HepG2 (cell line): Measurements from ENCODE around the gene KIF17. TPM values are rescaled to one million over a fixed set of nuclear protein-coding genes. Genes with fewer than 3 reads are reported as not detected.

ENCODE experiments used
- DMAP1 ChIP-seq: IDR thresholded peaks from 2 replicates; pipeline ENCODE4 v1.6.1; 2016
- FOXA1 ChIP-seq, 2 experiments: fragments of 450-650 bp in 1 of 2; sonication (generic) in 1 of 2; formaldehyde crosslinking in 1 of 2; IDR thresholded peaks; 2 replicates each; pipeline versions ENCODE4 v1.4.0 to v1.6.1; 2016 to 2020; ENCODE audit warnings: missing genetic modification reagents in 1 of 2
- GATAD1 ChIP-seq: IDR thresholded peaks from 2 replicates; pipeline ENCODE4 v1.6.1; 2016; ENCODE audit warnings: missing genetic modification reagents, missing compliant biosample characterization
- HBP1 ChIP-seq: IDR thresholded peaks from 2 replicates; pipeline ENCODE4 v1.6.1; 2016; ENCODE audit warnings: low read depth, control low read depth
- HNF4G ChIP-seq, 2 experiments: sonication (generic) in 1 of 2; formaldehyde crosslinking in 1 of 2; IDR thresholded peaks; 2 replicates each; pipeline versions ENCODE4 v1.4.0 to v1.6.1; 2011 to 2020; ENCODE audit warnings: borderline replicate concordance in 2 of 2, low read depth in 2 of 2, mild to moderate bottlenecking in 2 of 2, low read length in 1 of 2, missing genetic modification reagents in 1 of 2, moderate library complexity in 1 of 2
- ISL2 ChIP-seq: sonication (generic); formaldehyde crosslinking; IDR thresholded peaks from 2 replicates; pipeline ENCODE4 v1.5.0; 2020; ENCODE audit warnings: missing genetic modification reagents
- JARID2 ChIP-seq: sonication (generic); formaldehyde crosslinking; IDR thresholded peaks from 2 replicates; pipeline ENCODE4 v1.8.1; 2023; ENCODE audit warnings: missing genetic modification reagents, inconsistent platforms; ENCODE audit not compliant: insufficient replicate concordance
- KAT2B ChIP-seq: fragments of 150-350 bp; IDR thresholded peaks from 2 replicates; pipeline ENCODE4 v1.6.1; 2014; ENCODE audit warnings: low read depth, low read length, borderline replicate concordance
- MAF1 ChIP-seq: sonication (generic); formaldehyde crosslinking; IDR thresholded peaks from 2 replicates; pipeline ENCODE4 v1.5.0; 2020; ENCODE audit warnings: missing genetic modification reagents, borderline replicate concordance
- NFRKB ChIP-seq: fragments of 450-650 bp; IDR thresholded peaks from 2 replicates; pipeline ENCODE4 v1.6.1; 2017
- NFYB ChIP-seq: sonication (generic); formaldehyde crosslinking; IDR thresholded peaks from 2 replicates; pipeline ENCODE4 v1.4.0; 2020; ENCODE audit warnings: missing genetic modification reagents
- POLR2G ChIP-seq: fragments of 200-400 bp; formaldehyde crosslinking; IDR thresholded peaks from 2 replicates; pipeline ENCODE4 v1.6.1; 2018; ENCODE audit warnings: mild to moderate bottlenecking, low read depth, low read length, moderate library complexity
- SNAPC5 ChIP-seq: sonication (generic); formaldehyde crosslinking; IDR thresholded peaks from 2 replicates; pipeline ENCODE4 v1.8.1; 2023; ENCODE audit warnings: mild to moderate bottlenecking, missing genetic modification reagents, borderline replicate concordance
- SRSF4 ChIP-seq: fragments of 200-400 bp; formaldehyde crosslinking; IDR thresholded peaks from one replicate; pipeline ENCODE4 v1.6.1; 2018; ENCODE audit warnings: mild to moderate bottlenecking, low read depth, low read length, moderate library complexity; ENCODE audit not compliant: poor library complexity, severe bottlenecking
- TEF ChIP-seq: sonication (generic); formaldehyde crosslinking; IDR thresholded peaks from 2 replicates; pipeline ENCODE4 v1.5.0; 2020; ENCODE audit warnings: missing genetic modification reagents
- TRIM22 ChIP-seq: fragments of 450-650 bp; IDR thresholded peaks from 2 replicates; pipeline ENCODE4 v1.6.1; 2017
- ZBTB20 ChIP-seq: sonication (generic); formaldehyde crosslinking; IDR thresholded peaks from 2 replicates; pipeline ENCODE4 v1.8.1; 2023; ENCODE audit warnings: missing genetic modification reagents, low read depth, mild to moderate bottlenecking, borderline replicate concordance
- ZBTB7A ChIP-seq: sonication (generic); formaldehyde crosslinking; IDR thresholded peaks from 2 replicates; pipeline ENCODE4 v1.8.0; 2022; ENCODE audit warnings: mild to moderate bottlenecking, missing genetic modification reagents
- ZC3H4 ChIP-seq: sonication (generic); formaldehyde crosslinking; IDR thresholded peaks from 2 replicates; pipeline ENCODE4 v1.4.0; 2020; ENCODE audit warnings: missing genetic modification reagents, borderline replicate concordance
- ZNF20 ChIP-seq: sonication (generic); formaldehyde crosslinking; IDR thresholded peaks from 2 replicates; pipeline ENCODE4 v1.4.0; 2020; ENCODE audit warnings: mild to moderate bottlenecking, moderate library complexity, missing genetic modification reagents
- ZNF329 ChIP-seq: sonication (generic); formaldehyde crosslinking; IDR thresholded peaks from 2 replicates; pipeline ENCODE4 v1.9.0; 2021; ENCODE audit warnings: low read depth, mild to moderate bottlenecking, missing genetic modification reagents
- ZNF451 ChIP-seq: sonication (generic); formaldehyde crosslinking; IDR thresholded peaks from 2 replicates; pipeline ENCODE4 v1.5.0; 2020; ENCODE audit warnings: mild to moderate bottlenecking, missing genetic modification reagents
- ZNF512 ChIP-seq: sonication (generic); formaldehyde crosslinking; IDR thresholded peaks from 2 replicates; pipeline ENCODE4 v1.4.0; 2020; ENCODE audit warnings: mild to moderate bottlenecking, missing genetic modification reagents
- ZNF644 ChIP-seq: IDR thresholded peaks from 2 replicates; pipeline ENCODE4 v1.6.1; 2016; ENCODE audit warnings: low read depth
- ZNF678 ChIP-seq: sonication (generic); formaldehyde crosslinking; IDR thresholded peaks from 2 replicates; pipeline ENCODE4 v1.4.0; 2020; ENCODE audit warnings: mild to moderate bottlenecking, missing genetic modification reagents
- ZNF883 ChIP-seq: sonication (generic); formaldehyde crosslinking; IDR thresholded peaks from 2 replicates; pipeline ENCODE4 v1.5.1; 2020; ENCODE audit warnings: mild to moderate bottlenecking, missing genetic modification reagents; ENCODE audit errors: not compliant biosample characterization
- polyA plus RNA-seq, 8 experiments: library from polyadenylated mRNA; depleted of rRNA in 3 of 8; stranded (reverse) in 7 of 8; unstranded in 1 of 8; fragments of >200 nt; fragmentation: Illumina TruSeq in 4 of 8; extraction: Trizol in 4 of 8; gene quantifications; 2 replicates each; pipeline versions ENCODE4 v1.2.1 to v1.2.3, GENCODE V29; 2011 to 2016; ENCODE audit warnings: low read depth in 4 of 8, missing spikeins in 1 of 8, mixed read lengths in 1 of 8; ENCODE audit not compliant: insufficient read depth in 1 of 8
- total RNA-seq, 5 experiments: library from RNA; depleted of rRNA; stranded (reverse); fragments of >200 nt; fragmentation: Illumina TruSeq; extraction: Trizol; gene quantifications; 2 replicates each; pipeline ENCODE4 v1.2.3, GENCODE V29; 2016; ENCODE audit warnings: low read depth in 1 of 5

KIF17 gene
- total and polyA plus RNA-seq, 2 of the 13 experiments (the other 11 are each of a cell fraction or from before 2014, with no cell fraction given) = 0.24 to 0.44 TPM

- no peak for TF ChIP-seq SRSF4
- no peak for TF ChIP-seq ZC3H4
- no peak for TF ChIP-seq NFRKB
- TF ChIP-seq JARID2 (CRISPR knock-in tag) = no peak
- no peak for TF ChIP-seq HBP1
- TF ChIP-seq ZNF678 (CRISPR knock-in tag) = no peak
- 0 out of 2 replicates have a peak, but pooled peaks have one; percentile 30 for TF ChIP-seq HNF4G (IDR thresholded peaks at IDR 0.05; ENCODE audit: borderline replicate concordance, low read depth, low read length)
- no peak for TF ChIP-seq HNF4G (CRISPR knock-in tag; IDR thresholded peaks at IDR 0.05; ENCODE audit: borderline replicate concordance, low read depth)
- TF ChIP-seq KAT2B = no peak
- no peak for TF ChIP-seq ZNF883 (CRISPR knock-in tag)
- peak; percentile 61 for TF ChIP-seq DMAP1 (CRISPR knock-in tag)
- TF ChIP-seq TEF (CRISPR knock-in tag) = no peak
- no peak for TF ChIP-seq ISL2
- no peak for TF ChIP-seq ZNF20
- TF ChIP-seq ZBTB20 (CRISPR knock-in tag) = peak; percentile 30; the same call in 1 of the 2 replicates
- TF ChIP-seq POLR2G = peak; percentile 66
- no peak for TF ChIP-seq MAF1 (CRISPR knock-in tag)
- no peak for TF ChIP-seq NFYB (CRISPR knock-in tag)
- TF ChIP-seq TRIM22 = no peak
- no peak for TF ChIP-seq GATAD1 (CRISPR knock-in tag)
- TF ChIP-seq ZNF512 (CRISPR knock-in tag) = no peak
- TF ChIP-seq SNAPC5 (CRISPR knock-in tag) = no peak
- TF ChIP-seq ZNF644 (CRISPR knock-in tag) = no peak
- TF ChIP-seq ZNF451 (CRISPR knock-in tag) = no peak
- no peak; the same call in 1 of the 2 replicates for TF ChIP-seq ZBTB7A
- TF ChIP-seq FOXA1 (IDR thresholded peaks at IDR 0.05) = no peak
- TF ChIP-seq FOXA1 (CRISPR knock-in tag; IDR thresholded peaks at IDR 0.05) = no peak
- TF ChIP-seq ZNF329 (CRISPR knock-in tag) = no peak
These were observed 15.0 kb upstream of the KIF17 start, which contains the start of gene SH2D5 (continued) for GRCh38 chr1:20732588-20733359.
